SW480 (cell line): ENCODE data around the gene TBRG1.
"Not testable (repeated sequence)": the region's sequence is repeated elsewhere in the genome, so short reads cannot be mapped to it uniquely, and the experiment has no call there.

Experiments
- DNase-seq: peaks from one replicate; pipeline ENCODE4 v3.0.0-alpha.2; 2016; ENCODE audit warnings: low spot score

TBRG1 gene

DNA sequence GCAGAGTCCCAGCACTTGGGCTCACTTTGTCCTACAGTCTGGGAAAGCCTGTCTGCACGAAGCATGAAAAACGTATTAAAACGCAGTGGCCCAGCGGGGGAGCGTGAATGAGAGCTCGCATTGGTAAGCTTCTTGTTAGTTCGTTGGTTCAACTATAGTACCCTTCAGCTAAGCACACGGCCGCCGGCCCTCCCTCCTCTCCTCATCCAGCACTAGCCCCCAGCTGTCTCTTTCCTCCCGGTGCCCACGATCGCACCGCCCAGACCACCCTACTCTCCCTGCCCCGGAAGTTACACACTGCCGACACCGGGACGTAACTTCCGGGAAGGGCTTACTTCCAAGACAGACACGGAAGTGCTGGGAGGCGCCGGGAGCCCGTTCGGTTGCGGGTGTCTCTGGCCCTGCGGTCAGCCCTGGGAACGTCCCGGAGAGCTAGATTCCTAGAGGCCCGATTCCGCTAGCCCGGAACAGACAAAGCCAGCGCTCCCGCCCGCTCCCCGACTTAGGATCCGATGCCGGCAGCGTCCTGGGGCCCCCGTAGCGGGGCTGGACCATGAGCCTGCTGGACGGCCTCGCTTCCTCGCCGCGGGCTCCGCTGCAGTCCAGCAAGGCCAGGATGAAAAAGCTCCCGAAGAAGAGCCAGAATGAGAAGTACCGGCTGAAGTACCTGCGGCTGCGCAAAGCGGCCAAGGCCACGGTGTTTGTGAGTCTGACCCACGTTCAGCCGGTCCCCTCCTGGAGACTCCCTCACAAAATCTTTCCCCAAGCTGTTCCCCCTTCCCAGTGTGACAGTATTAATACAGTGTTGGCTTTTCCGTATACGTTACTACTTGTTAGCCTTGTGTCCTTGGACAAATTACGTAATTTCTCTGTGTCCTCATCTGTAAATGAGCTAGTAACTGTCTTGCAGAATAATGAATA is at the start of gene TBRG1:
TBRG1 (plus strand) TSS at position 334 of the 921 bp plus-strand sequence; CDS start at position 554, 220 bp downstream.
- DNase-seq = peak; percentile 88

DNA sequence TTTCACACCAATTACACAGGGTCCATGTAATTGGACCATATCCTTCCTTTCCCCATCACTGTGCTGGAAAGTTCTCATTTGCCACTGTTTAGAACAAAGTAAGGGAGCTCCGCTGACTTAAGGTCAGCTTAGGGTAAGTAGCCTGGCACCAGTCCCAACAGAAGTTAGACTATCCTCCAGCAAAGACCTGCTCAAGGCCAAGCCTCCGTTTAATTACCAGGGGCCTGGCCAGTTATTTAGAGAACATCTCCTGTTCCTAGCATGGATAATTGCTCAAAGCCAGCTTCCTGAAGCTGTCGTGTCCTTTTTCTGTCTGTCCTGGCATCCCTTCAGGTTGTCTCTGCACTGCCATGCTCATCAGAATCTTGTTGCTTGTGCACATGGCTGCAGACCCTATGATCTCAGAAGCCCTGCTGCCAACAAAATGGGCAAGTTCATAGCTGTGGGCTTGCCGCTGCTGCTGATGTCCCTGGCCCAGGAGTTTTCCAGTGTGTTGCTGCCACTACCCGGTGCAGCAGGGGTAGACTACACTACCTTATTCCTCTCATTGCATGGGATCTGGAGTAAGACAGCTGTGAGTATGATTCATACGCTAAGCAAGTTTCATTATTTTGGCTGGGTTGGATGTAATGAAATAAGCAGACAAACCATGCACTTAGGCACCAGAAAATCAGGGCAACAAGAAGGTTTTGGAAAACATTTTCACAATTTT is 44.8 kb upstream of the TBRG1 start:
- DNase-seq = no peak

- DNase-seq = no peak
Measured at GRCh38 chr11:124578761-124579160, 43.9 kb upstream of the TBRG1 start.

DNA sequence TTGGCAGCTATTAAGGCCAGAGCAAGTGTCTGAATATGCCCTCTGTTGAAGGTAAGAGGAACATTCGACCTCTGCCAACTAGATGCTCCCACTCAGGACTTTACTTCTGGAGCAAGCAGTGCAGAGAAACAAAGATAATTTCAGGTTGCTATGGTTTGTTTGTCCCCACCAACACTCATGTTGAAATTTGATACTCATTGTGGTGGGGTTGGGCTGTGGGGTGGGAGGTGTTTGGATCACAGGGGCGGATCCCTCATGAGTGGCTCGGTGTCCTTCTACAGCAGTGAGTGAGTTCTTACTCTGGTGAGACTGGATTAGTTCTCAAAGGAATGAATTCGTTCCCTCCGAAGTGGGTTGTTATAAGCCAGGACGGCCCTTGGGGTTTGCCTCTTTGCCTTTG is 40.8 kb upstream of the TBRG1 start:
- peak; percentile 20 for DNase-seq

- no peak for DNase-seq
Measured at GRCh38 chr11:124582565-124582964, 40.1 kb upstream of the TBRG1 start.

DNA sequence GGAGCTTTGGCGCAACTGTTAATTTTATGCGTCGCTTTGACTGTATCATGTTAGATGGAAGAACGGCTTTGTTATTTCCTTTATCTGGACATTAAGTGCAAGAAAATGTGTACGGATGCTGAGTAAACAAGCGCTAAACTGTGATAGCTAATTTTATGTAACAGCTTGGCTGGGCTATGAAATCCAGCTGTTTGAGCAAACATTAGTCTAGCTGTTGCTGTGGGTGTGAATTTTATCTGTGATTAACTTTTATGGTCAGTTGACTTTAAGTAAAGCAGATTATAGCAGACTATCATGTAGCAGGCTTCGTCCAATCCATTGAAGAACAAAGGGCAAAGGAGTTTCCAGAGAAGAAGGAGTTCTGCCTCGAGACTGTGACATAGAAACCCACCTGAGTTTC is 38.9 kb upstream of the TBRG1 start:
- DNase-seq = no peak

DNA sequence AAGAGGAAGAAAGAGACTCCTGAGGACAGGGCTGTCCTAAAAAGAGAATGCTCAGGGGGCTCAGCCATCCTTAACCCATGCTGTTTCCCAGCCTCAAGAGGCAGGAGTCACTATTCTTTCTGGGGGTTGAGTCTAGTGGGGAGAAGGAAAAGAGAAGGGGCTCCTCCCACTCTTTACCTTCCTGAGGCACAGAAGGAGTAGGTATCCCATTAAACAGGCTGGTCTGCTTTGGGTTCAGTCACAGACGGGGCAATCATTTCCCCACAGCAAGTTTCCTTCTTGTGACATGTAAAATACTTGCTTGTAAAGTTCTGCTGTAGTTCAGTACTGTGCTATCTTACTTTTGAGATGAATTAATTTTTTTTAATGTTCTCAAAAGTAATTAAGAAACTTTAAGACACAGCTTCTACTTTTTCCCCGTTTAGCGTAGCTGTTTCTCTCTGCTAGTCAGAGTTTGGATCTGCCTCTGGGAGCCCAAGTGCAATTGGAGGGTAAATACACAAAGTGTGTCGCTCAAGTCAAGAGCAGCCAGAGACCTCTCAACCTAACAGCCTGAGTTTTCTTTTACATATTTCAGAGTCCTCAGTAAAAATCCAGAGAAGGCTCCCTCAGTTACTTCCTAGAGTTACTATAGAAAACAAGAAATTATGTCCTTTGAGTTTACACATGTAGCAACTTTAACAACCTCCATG is 37.8 kb upstream of the TBRG1 start:
- no peak for DNase-seq

DNA sequence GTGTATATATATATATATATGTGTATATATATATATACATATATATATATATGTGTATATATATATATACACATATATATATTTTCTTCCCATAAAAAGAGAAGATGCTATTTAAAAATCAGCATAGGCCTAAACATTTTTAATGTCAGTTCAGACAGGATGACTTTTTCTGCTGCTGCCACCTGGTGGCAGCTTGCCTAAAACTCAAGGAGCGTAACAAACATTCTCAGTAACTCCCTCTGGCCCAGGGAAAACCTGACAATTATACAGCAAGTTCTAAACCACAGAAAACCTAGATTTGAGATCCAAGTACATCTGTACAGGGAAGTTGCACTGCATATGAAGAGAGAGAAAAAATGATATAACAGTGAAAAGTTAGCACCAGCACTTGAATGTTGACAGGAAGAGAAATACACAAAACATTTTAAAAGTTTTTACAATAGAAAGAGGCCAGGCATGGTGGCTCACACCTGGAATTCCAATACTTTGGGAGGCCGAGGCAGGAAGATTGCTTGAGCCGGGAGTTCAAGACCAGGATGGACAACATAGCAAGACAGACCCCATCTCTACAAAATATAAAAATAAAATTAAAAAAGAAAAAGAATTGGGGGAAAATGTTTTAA is 36.3 kb upstream of the TBRG1 start:
- peak; percentile 40 for DNase-seq

- no peak for DNase-seq
Measured at GRCh38 chr11:124591430-124591829, 31.2 kb upstream of the TBRG1 start.

- DNase-seq = no peak
Measured at GRCh38 chr11:124592627-124593026, 30.0 kb upstream of the TBRG1 start.

DNA sequence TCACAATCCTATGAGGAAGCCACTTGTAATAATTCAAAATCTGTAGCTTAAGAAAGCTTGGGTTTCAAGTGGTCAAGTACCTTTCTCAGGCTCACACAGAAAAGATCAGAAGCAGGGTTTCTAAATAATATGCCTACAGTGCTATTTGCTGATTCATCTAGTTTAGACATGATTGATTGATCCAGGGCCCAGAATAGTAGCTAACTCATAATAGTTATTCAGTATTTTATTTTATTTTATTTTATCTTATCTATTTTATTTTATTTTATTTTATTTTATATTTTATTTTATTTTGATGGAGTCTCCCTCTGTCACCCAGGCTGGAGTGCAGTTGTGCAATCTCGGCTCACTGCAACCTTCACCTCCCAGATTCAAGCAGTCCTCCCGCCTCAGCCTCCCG is 27.4 kb upstream of the TBRG1 start:
- no peak for DNase-seq

- DNase-seq = no peak
Measured at GRCh38 chr11:124597626-124598025, 25.0 kb upstream of the TBRG1 start.

DNA sequence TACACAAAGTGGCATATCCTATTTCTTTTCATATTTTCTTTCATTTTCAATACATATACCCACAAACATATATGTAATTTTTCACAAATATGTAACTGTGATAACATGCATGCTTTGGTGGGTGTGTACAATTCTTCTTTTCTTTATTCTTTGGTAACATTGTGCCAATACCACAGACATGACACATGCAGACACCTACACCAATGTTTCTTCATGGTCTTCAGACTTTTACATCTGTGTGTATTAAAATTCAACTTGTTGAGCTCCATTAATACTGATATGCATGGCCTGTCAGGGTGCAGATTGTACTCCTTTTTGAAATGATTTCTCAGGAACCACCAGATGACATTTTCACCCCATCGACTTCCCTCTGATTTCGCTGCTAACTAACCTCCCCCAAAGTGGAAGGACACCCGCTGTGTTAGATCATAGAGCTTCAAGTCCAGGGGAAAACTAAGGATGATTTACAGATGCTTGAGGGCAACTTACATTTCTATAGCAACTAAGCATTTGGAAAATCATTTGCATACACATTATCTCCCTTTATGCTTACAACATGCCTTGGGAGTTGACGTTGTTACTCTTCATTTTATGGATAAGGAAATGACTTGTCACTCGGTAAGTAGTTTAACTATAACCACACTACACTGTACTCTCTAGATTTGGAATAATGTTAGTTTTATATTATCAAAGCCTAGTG is 21.9 kb upstream of the TBRG1 start:
- no peak for DNase-seq

- DNase-seq = no peak
Measured at GRCh38 chr11:124602193-124602592, 20.5 kb upstream of the TBRG1 start.

- not testable (repeated sequence) for DNase-seq
Measured at GRCh38 chr11:124602723-124603122, 19.9 kb upstream of the TBRG1 start.

DNA sequence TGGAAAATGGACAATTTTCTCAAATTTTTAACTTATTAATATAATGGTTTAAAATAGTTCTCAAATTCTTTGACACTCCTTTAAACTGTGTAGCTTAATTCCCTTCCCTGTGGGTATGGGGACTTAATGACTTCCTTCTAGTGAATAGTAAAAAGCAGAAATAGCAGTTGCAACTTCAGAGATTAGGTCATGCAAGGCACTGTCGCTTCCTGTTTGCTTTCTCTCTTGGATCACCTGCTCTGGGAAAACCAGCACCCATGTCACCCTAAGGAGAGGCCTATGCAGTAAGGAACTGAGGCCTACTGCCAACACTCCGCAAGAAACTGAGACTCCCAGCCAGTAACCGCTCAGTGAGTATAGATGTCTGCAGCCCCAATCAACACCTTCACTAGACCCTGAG is 16.9 kb upstream of the TBRG1 start:
- DNase-seq = no peak

GRCh38 chr11:124608147-124608546 is 14.5 kb upstream of the TBRG1 start:
- peak; percentile 5 for DNase-seq

- DNase-seq = no peak
Measured at GRCh38 chr11:124610295-124610694, 12.4 kb upstream of the TBRG1 start.

DNA sequence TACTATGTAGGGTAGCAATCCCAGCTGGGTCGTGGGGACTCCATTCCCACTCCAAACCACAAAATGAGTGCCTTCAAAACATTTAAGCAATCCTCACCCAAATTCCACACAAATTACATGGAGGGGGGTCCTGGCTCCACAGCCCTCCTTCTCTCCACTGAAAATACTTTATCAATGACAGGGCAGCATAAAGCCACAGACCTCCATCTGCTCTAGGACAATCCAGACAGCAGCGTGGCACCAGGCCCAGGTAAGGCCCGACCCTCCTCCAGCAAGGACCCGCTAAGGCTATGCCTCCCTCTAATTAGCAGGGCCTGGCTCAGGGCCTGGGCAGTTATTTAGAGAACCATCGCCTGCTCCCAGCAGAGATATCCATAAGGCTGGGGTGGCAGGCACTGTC is 11.6 kb upstream of the TBRG1 start, which contains the start of gene PANX3:
PANX3 (plus strand) TSS at position 365 of the 400 bp plus-strand sequence. CDS start 129 bp downstream, outside the sequence.
- no peak for DNase-seq

- DNase-seq = no peak
Measured at GRCh38 chr11:124612045-124612444, 10.6 kb upstream of the TBRG1 start.

- no peak for DNase-seq
Measured at GRCh38 chr11:124612567-124613246, 10.0 kb upstream of the TBRG1 start.
